GM23338 (cell line): Measurements from ENCODE around the gene SDHD. TPM values are rescaled to one million over a fixed set of nuclear protein-coding genes. Genes with fewer than 3 reads are reported as not detected.

Experiments used
- ATAC-seq: fragments of 200-7000 bp; cut with Tn5 transposase; 3 replicates; pipeline ENCODE4 v1.9.1; 2020
- DNase-seq: peaks from one replicate; pipeline ENCODE4 v3.0.0-alpha.2; 2015; ENCODE audit warnings: low spot score
- H2AFZ ChIP-seq: fragments of 200-600 bp; sonication (generic); 2 replicates; pipeline ENCODE4 v1.8.0; 2016; ENCODE audit warnings: antibody characterized with exemption, mild to moderate bottlenecking, moderate library complexity
- H3F3A ChIP-seq: fragments of 200-600 bp; sonication (generic); replicated peaks from 2 replicates; pipeline ENCODE4 v1.8.0; 2017; ENCODE audit warnings: antibody characterized with exemption, mixed run types, low read depth
- H3K27ac ChIP-seq: fragments of 200-600 bp; sonication (generic); 2 replicates; pipeline ENCODE4 v1.6.1; 2016; ENCODE audit warnings: low read depth
- H3K27me3 ChIP-seq: fragments of 200-600 bp; sonication (generic); 2 replicates; pipeline ENCODE4 v1.8.0; 2016; ENCODE audit warnings: mild to moderate bottlenecking, mixed run types, moderate library complexity; ENCODE audit not compliant: insufficient read depth
- H3K36me3 ChIP-seq: fragments of 200-600 bp; sonication (generic); 2 replicates; pipeline ENCODE4 v1.8.0; 2016; ENCODE audit warnings: mild to moderate bottlenecking; ENCODE audit not compliant: insufficient read depth
- H3K4me1 ChIP-seq: fragments of 200-600 bp; sonication (generic); 2 replicates; pipeline ENCODE4 v1.8.0; 2016; ENCODE audit warnings: mild to moderate bottlenecking, moderate library complexity; ENCODE audit not compliant: insufficient read depth
- H3K4me2 ChIP-seq: fragments of 200-600 bp; sonication (generic); 2 replicates; pipeline ENCODE4 v1.7.1; 2017; ENCODE audit warnings: mixed run types
- H3K4me3 ChIP-seq: fragments of 200-600 bp; sonication (generic); 2 replicates; pipeline ENCODE4 v1.6.1; 2016; ENCODE audit warnings: mixed run types
- H3K79me2 ChIP-seq: fragments of 200-600 bp; sonication (generic); replicated peaks from 2 replicates; pipeline ENCODE4 v1.8.0; 2017; ENCODE audit warnings: mild to moderate bottlenecking; ENCODE audit not compliant: insufficient read depth
- H3K9me2 ChIP-seq: fragments of 200-600 bp; sonication (generic); 2 replicates; pipeline ENCODE4 v1.8.0; 2017; ENCODE audit not compliant: insufficient read depth
- H4K20me1 ChIP-seq: fragments of 200-600 bp; sonication (generic); replicated peaks from 2 replicates; pipeline ENCODE4 v1.8.0; 2017; ENCODE audit warnings: mild to moderate bottlenecking; ENCODE audit not compliant: insufficient read depth
- H3K27ac Mint-ChIP-seq: 2 replicates; pipeline ENCODE4 v1.8.0; 2020; ENCODE audit warnings: inconsistent platforms, mild to moderate bottlenecking, moderate library complexity, mixed read lengths
- H3K27me3 Mint-ChIP-seq: 3 replicates; pipeline ENCODE4 v1.8.0; 2022; ENCODE audit warnings: low read depth, mild to moderate bottlenecking, moderate library complexity, mixed read lengths, inconsistent platforms; ENCODE audit not compliant: insufficient read depth, poor library complexity
- H3K36me3 Mint-ChIP-seq: 3 replicates; pipeline ENCODE4 v1.8.0; 2021; ENCODE audit warnings: low read depth, mild to moderate bottlenecking, inconsistent platforms, moderate library complexity, mixed read lengths
- H3K4me1 Mint-ChIP-seq: 3 replicates; pipeline ENCODE4 v1.8.0; 2020; ENCODE audit warnings: mild to moderate bottlenecking, inconsistent platforms, mixed read lengths
- H3K4me3 Mint-ChIP-seq: 3 replicates; pipeline ENCODE4 v1.8.0; 2021; ENCODE audit warnings: moderate library complexity, mild to moderate bottlenecking, inconsistent platforms, mixed read lengths
- H3K9me3 Mint-ChIP-seq: 3 replicates; pipeline ENCODE4 v1.8.0; 2020; ENCODE audit warnings: moderate library complexity, mild to moderate bottlenecking, inconsistent platforms, mixed read lengths
- CREB1 ChIP-seq: fragments of 250-450 bp; sonication (Bioruptor Pico); IDR thresholded peaks from 2 replicates; pipeline ENCODE4 v1.5.0; 2020; ENCODE audit warnings: low read depth, mild to moderate bottlenecking, moderate library complexity
- CTCF ChIP-seq, 2 experiments: fragments of 200-600 bp in 1 of 2; sonication (generic) in 1 of 2; conservative IDR thresholded peaks; 2 replicates each; pipeline versions ENCODE4 v1.5.1 to v1.6.1; 2016 to 2017; ENCODE audit warnings: antibody characterized with exemption in 2 of 2, low read depth in 2 of 2, mild to moderate bottlenecking in 2 of 2, moderate library complexity in 1 of 2
- ETS1 ChIP-seq: IDR thresholded peaks from 2 replicates; pipeline ENCODE4 v1.6.1; 2016; ENCODE audit warnings: antibody characterized with exemption
- EZH2 ChIP-seq: fragments of 200-600 bp; sonication (generic); IDR thresholded peaks from one replicate; pipeline ENCODE4 v1.8.0; 2017; ENCODE audit warnings: antibody characterized with exemption, mild to moderate bottlenecking, low read depth; ENCODE audit not compliant: unreplicated experiment
- EZH2phosphoT487 ChIP-seq: fragments of 200-600 bp; sonication (generic); IDR thresholded peaks from one replicate; pipeline ENCODE4 v1.8.1; 2018; ENCODE audit warnings: antibody characterized with exemption; ENCODE audit not compliant: unreplicated experiment
- JUNB ChIP-seq: IDR thresholded peaks from one replicate; pipeline ENCODE4 v1.6.1; 2016; ENCODE audit warnings: antibody characterized with exemption; ENCODE audit not compliant: unreplicated experiment
- NANOG ChIP-seq: IDR thresholded peaks from 2 replicates; pipeline ENCODE4 v1.6.1; 2016; ENCODE audit warnings: antibody characterized with exemption, borderline replicate concordance
- POLR2AphosphoS5 ChIP-seq: IDR thresholded peaks from 2 replicates; pipeline ENCODE4 v1.6.1; 2016; ENCODE audit warnings: antibody characterized with exemption, low read depth
- REST ChIP-seq: IDR thresholded peaks from one replicate; pipeline ENCODE4 v1.6.1; 2018; ENCODE audit warnings: antibody characterized with exemption; ENCODE audit not compliant: unreplicated experiment
- STAT1 ChIP-seq: IDR thresholded peaks from one replicate; pipeline ENCODE4 v1.6.1; 2016; ENCODE audit warnings: antibody characterized with exemption; ENCODE audit not compliant: unreplicated experiment
- ZNF114 ChIP-seq: fragments of 250-450 bp; sonication (Bioruptor Pico); IDR thresholded peaks from 2 replicates; pipeline ENCODE4 v1.5.0; 2020; ENCODE audit warnings: mild to moderate bottlenecking, moderate library complexity
- ZNF331 ChIP-seq: fragments of 250-450 bp; sonication (Bioruptor Pico); IDR thresholded peaks from 2 replicates; pipeline ENCODE4 v1.5.0; 2020; ENCODE audit warnings: low read depth, mild to moderate bottlenecking, moderate library complexity
- ZNF462 ChIP-seq: fragments of 250-450 bp; sonication (Bioruptor Pico); IDR thresholded peaks from 2 replicates; pipeline ENCODE4 v1.5.0; 2020; ENCODE audit warnings: mild to moderate bottlenecking, moderate library complexity
- polyA plus RNA-seq: library from polyadenylated mRNA; unstranded; fragments of >200 nt; fragmentation: Nextera tagmentation; extraction: Ambion mirVana; gene quantifications from 2 replicates; pipeline ENCODE4 v1.2.1, GENCODE V29; 2016
- total RNA-seq: library from RNA; depleted of rRNA; stranded (reverse); fragments of >200 nt; shearing (Covaris generic); gene quantifications from 2 replicates; pipeline ENCODE4 v1.2.3, GENCODE V29; 2014

The SDHD gene
- total and polyA plus RNA-seq, 2 experiments from 2014 or later, result 157 to 163 TPM

GRCh38 chr11:112106070-112106469 lies 19.4 kb downstream of the SDHD start:
- no peaks in the 10 kb centered on the region for H3K9me2 ChIP-seq
- no peaks in the 10 kb centered on the region for H3K36me3 Mint-ChIP-seq
- TF ChIP-seq CTCF (conservative IDR thresholded peaks at IDR 0.05; ENCODE audit: low read depth in 2 of 2), result no peak
- no peak for TF ChIP-seq ZNF114
- no peak for TF ChIP-seq JUNB
- no peak for TF ChIP-seq EZH2
- TF ChIP-seq ZNF331 (CRISPR knock-in tag), result no peak
- TF ChIP-seq EZH2phosphoT487, result no peak
- TF ChIP-seq REST, result no peak
- TF ChIP-seq CREB1 (CRISPR knock-in tag), result no peak
- TF ChIP-seq POLR2AphosphoS5, result no peak
- no peak for TF ChIP-seq ZNF462 (CRISPR knock-in tag)
- no peak for TF ChIP-seq NANOG
- no peak for TF ChIP-seq ETS1
- TF ChIP-seq STAT1, result no peak
- no peaks in the 10 kb centered on the region for H3K27me3 Mint-ChIP-seq
- no peaks in the 10 kb centered on the region for H3K4me1 Mint-ChIP-seq
- no peaks in the 10 kb centered on the region for H3K9me3 Mint-ChIP-seq
- no peaks in the 10 kb centered on the region for H3F3A ChIP-seq
- no peak overlapping the region for H3K27ac Mint-ChIP-seq
- no peak for ATAC-seq
- no peaks in the 10 kb centered on the region for H3K79me2 ChIP-seq
- no peak overlapping the region for H3K27ac ChIP-seq
- no peak for DNase-seq
- H3K4me2 ChIP-seq, result no peak overlapping the region
- H2AFZ ChIP-seq, result no peak overlapping the region
- no peak overlapping the region for H3K4me3 Mint-ChIP-seq
- H4K20me1 ChIP-seq, result no peaks in the 10 kb centered on the region
- no peaks in the 10 kb centered on the region for H3K36me3 ChIP-seq
- H3K27me3 ChIP-seq, result no peaks in the 10 kb centered on the region
- H3K4me1 ChIP-seq, result no peaks in the 10 kb centered on the region
- no peak overlapping the region for H3K4me3 ChIP-seq
